Natural killer cell (primary cell): ENCODE data around the gene ALB. TPM values are rescaled to one million over a fixed set of nuclear protein-coding genes. Genes with fewer than 3 reads are reported as not detected.

ENCODE experiments used
- ATAC-seq, 3 donors: fragments of 150-1000 bp in 2 of 3; fragments of 200-7000 bp in 1 of 3; cut with Tn5 transposase; 1 replicate in 1 of 3; 2 replicates in 2 of 3; pipeline ENCODE4 v1.10.0; 2021; ENCODE audit warnings: mild to moderate bottlenecking in 2 of 3, moderate library complexity in 2 of 3
- DNase-seq, 2 donors: peaks; one replicate each; pipeline versions ENCODE4 v3.0.0 to v3.0.0-alpha.2; 2013 to 2021; ENCODE audit warnings: mixed read lengths in 1 of 2
- H3K27ac ChIP-seq: one replicate; pipeline ENCODE4 v1.5.1; 2013; ENCODE audit warnings: mild to moderate bottlenecking, low read length
- H3K27me3 ChIP-seq: one replicate; pipeline ENCODE4 v1.6.1; 2013; ENCODE audit warnings: low read length; ENCODE audit not compliant: control insufficient read depth, insufficient read depth
- H3K36me3 ChIP-seq: one replicate; pipeline ENCODE4 v1.6.1; 2013; ENCODE audit warnings: low read length; ENCODE audit not compliant: control insufficient read depth, insufficient read depth
- H3K4me1 ChIP-seq: one replicate; pipeline ENCODE4 v1.6.1; 2013; ENCODE audit warnings: low read length; ENCODE audit not compliant: control insufficient read depth, insufficient read depth
- H3K4me3 ChIP-seq: one replicate; pipeline ENCODE4 v1.5.1; 2013; ENCODE audit warnings: low read length
- H3K9me3 ChIP-seq: one replicate; pipeline ENCODE4 v1.6.1; 2013; ENCODE audit warnings: low read length; ENCODE audit not compliant: control insufficient read depth, insufficient read depth
- H3K27ac Mint-ChIP-seq, 2 donors: one replicate each; pipeline ENCODE4 v1.8.0; 2022; ENCODE audit warnings: mild to moderate bottlenecking in 2 of 2, mixed read lengths in 2 of 2, moderate library complexity in 1 of 2
- H3K27me3 Mint-ChIP-seq, 2 donors: one replicate each; pipeline ENCODE4 v1.8.0; 2022; ENCODE audit warnings: low read depth in 2 of 2, mixed read lengths in 2 of 2
- H3K36me3 Mint-ChIP-seq: one replicate; pipeline ENCODE4 v1.8.0; 2022; ENCODE audit warnings: mixed read lengths
- H3K4me1 Mint-ChIP-seq, 2 donors: one replicate each; pipeline ENCODE4 v1.8.0; 2022; ENCODE audit warnings: mixed read lengths in 2 of 2
- H3K4me3 Mint-ChIP-seq: one replicate; pipeline ENCODE4 v1.8.0; 2022; ENCODE audit warnings: mild to moderate bottlenecking, moderate library complexity, mixed read lengths
- H3K9me3 Mint-ChIP-seq, 2 donors: one replicate each; pipeline ENCODE4 v1.8.0; 2022; ENCODE audit warnings: mixed read lengths in 2 of 2
- CTCF ChIP-seq: fragments of 200-600 bp; IDR thresholded peaks from one replicate; pipeline ENCODE4 v1.8.0; 2022; ENCODE audit warnings: antibody characterized with exemption
- WGBS: methylation state at CpG from one replicate; pipeline ENCODE4 v1.1.7; 2013; ENCODE audit warnings: missing lambda C conversion rate; ENCODE audit not compliant: insufficient coverage; 5-methylcytosine and 5-hydroxymethylcytosine counted together
- intact Hi-C: fragments of 100-400 bp; cut with micrococcal nuclease; formaldehyde crosslinking; loops from one replicate; pipeline ENCODE4 v1.14.2; 2022
- total RNA-seq, 4 donors: library from RNA; stranded (reverse); fragments of 120-200 nt in 1 of 4; gene quantifications; one replicate each; pipeline versions ENCODE4 v1.2.3 to v1.2.4, GENCODE V29; 2013 to 2022

ALB gene
- total RNA-seq, 3 donors from 2014 or later (not counting 1 experiment from before 2014, with no cell fraction given) = not detected

- no peak overlapping the region for H3K4me3 Mint-ChIP-seq
- no peaks in the 10 kb centered on the region for H3K9me3 ChIP-seq
- peaks cover 8 to 10% of the 10 kb centered on the region in 2 donors for H3K9me3 Mint-ChIP-seq
- no peaks in the 10 kb centered on the region for H3K27me3 Mint-ChIP-seq
- WGBS = 100% methylated on average over 1 of the region's 3 CpGs
- intact Hi-C loops = no loop called here
- TF ChIP-seq CTCF = no peak
- ATAC-seq = no peak
- no peak overlapping the region for H3K27ac ChIP-seq
- DNase-seq = no peak
- no peaks in the 10 kb centered on the region for H3K4me1 Mint-ChIP-seq
- no peaks in the 10 kb centered on the region for H3K4me1 ChIP-seq
- H3K27ac Mint-ChIP-seq = no peak overlapping the region
- H3K4me3 ChIP-seq = no peak overlapping the region
- no peaks in the 10 kb centered on the region for H3K36me3 ChIP-seq
- H3K36me3 Mint-ChIP-seq = no peaks in the 10 kb centered on the region
- no peaks in the 10 kb centered on the region for H3K27me3 ChIP-seq
These were observed 50.8 kb downstream of the ALB start for GRCh38 chr4:73454920-73455319.

- no peaks in the 10 kb centered on the region for H3K36me3 ChIP-seq
- no peaks in the 10 kb centered on the region for H3K27me3 ChIP-seq
- no peak overlapping the region for H3K27ac Mint-ChIP-seq
- no peak overlapping the region for H3K4me3 Mint-ChIP-seq
- no peaks in the 10 kb centered on the region for H3K4me1 ChIP-seq
- no peaks in the 10 kb centered on the region for H3K9me3 ChIP-seq
- H3K9me3 Mint-ChIP-seq = peaks cover 12 to 14% of the 10 kb centered on the region in 2 donors
- intact Hi-C loops = no loop called here
- no peak for DNase-seq
- no peaks in the 10 kb centered on the region for H3K27me3 Mint-ChIP-seq
- H3K4me1 Mint-ChIP-seq = no peaks in the 10 kb centered on the region
- H3K36me3 Mint-ChIP-seq = no peaks in the 10 kb centered on the region
- no peak for TF ChIP-seq CTCF
- no peak overlapping the region for H3K27ac ChIP-seq
- WGBS = 84% methylated on average over 5 of the region's 5 CpGs
- ATAC-seq = no peak
- no peak overlapping the region for H3K4me3 ChIP-seq
These were observed 52.3 kb downstream of the ALB start for GRCh38 chr4:73456177-73457022.

GRCh38 chr4:73458184-73459047 is 54.3 kb downstream of the ALB start:
- Histone ChIP-seq H3K4me1 (no peaks in the 10 kb centered on the region), H3K9me3 (no peaks in the 10 kb centered on the region), H3K4me3 (no peak overlapping the region), H3K27ac (no peak overlapping the region), H3K36me3 (no peaks in the 10 kb centered on the region), H3K27me3 (no peaks in the 10 kb centered on the region)
- ATAC-seq (no peak), DNase-seq (no peak)
- no peak for TF ChIP-seq CTCF
- H3K4me3 Mint-ChIP-seq = no peak overlapping the region
- intact Hi-C loops = no loop called here
- H3K9me3 Mint-ChIP-seq = peaks cover 12 to 17% of the 10 kb centered on the region in 2 donors
- no peaks in the 10 kb centered on the region for H3K27me3 Mint-ChIP-seq
- H3K4me1 Mint-ChIP-seq = no peaks in the 10 kb centered on the region
- 84% methylated on average over 2 of the region's 4 CpGs for WGBS
- H3K36me3 Mint-ChIP-seq = no peaks in the 10 kb centered on the region
- H3K27ac Mint-ChIP-seq = no peak overlapping the region
